ENCODE data around the gene TUBGCP3.
"Not testable (repeated sequence)": the region's sequence is repeated elsewhere in the genome, so short reads cannot be mapped to it uniquely, and the experiment has no call there.

Gene TUBGCP3

GRCh38 chr13:112576191-112576590 lies 11.8 kb downstream of the TUBGCP3 start:
- DNase-seq: no peak

GRCh38 chr13:112575675-112576074 lies 12.3 kb downstream of the TUBGCP3 start:
- DNase-seq: no peak

- no peak for DNase-seq
Measured at GRCh38 chr13:112574834-112575613, 12.9 kb downstream of the TUBGCP3 start.

DNA sequence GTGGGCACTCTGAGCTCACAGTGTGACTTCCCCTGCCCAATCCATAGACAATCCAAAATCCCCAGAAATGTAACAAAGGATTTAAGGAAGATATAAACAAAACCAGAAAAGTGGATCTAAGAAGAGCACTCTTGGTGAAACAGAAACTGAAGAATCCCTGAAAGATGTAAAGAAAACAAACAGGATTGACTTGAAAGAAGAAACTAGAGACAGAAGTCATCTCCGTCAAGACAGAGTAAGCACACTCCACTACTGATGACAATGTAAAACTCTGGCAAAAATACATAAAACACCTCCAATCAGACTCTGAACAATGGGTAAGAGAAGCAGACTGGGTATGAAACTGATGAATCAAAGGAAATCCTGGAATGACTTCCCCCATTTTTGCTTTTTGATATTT lies 13.5 kb downstream of the TUBGCP3 start:
- no peak for DNase-seq

DNA sequence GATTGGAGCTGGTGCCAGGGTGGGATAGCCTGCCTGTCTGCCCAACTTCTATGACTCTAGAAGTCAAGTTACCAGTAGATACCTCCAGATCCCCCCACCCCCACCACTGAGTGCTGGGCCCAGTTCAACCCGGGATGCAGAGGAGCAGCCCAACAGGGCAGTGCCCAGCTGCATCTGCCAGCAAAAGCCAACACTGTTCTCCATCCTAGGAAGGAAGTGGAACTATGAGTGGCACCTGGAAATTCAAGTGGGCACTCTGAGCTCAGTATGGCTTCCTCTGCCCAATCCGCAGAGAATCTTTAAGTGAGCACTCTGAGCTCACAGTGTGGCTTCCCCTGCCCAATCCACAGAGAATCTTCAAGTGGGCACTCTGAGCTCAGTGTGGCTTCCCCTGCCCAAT lies 14.2 kb downstream of the TUBGCP3 start:
- no peak for DNase-seq

DNA sequence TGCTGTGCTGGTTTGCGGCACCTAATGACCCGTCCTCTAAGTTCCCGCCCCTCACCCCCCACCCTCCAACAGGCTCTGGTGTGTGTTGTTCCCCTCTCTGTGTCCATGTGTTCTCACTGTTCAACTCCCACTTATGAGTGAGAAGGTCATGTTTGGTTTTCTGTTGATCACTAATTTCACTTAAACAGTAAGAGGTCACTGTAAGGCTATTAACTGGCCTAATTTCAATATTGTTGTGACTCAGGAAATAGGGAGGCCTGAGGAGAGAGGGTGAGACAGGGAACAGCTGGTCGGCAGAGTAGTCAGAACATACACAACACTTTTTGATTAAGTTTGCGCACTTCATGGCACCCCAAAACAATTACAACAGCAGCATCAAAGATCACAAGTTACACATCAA lies 15.6 kb downstream of the TUBGCP3 start:
- DNase-seq: no peak

DNA sequence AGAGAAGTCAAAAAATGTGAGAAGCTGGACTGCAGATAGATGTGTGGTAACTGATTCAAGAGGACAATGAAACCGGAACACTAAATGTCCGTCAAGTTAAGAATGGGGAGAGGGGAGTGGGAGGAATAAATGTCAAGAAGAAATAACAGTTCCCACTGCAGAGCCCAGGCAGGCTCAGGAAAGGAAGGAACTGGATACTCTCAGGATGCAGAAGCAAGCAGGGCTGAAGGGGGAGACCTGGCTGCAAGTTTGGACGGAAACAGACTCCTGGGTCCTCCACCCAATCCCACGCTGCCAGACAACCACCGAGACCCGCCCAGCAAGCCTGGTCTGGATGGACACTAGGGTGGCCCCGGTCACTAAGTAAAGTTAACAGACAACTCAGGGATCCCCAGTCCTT lies 18.1 kb downstream of the TUBGCP3 start:
- DNase-seq: no peak

GRCh38 chr13:112567161-112567862 lies 20.6 kb downstream of the TUBGCP3 start:
- no peak for DNase-seq

GRCh38 chr13:112562786-112563383 lies 25.1 kb downstream of the TUBGCP3 start:
- no peak for DNase-seq

DNA sequence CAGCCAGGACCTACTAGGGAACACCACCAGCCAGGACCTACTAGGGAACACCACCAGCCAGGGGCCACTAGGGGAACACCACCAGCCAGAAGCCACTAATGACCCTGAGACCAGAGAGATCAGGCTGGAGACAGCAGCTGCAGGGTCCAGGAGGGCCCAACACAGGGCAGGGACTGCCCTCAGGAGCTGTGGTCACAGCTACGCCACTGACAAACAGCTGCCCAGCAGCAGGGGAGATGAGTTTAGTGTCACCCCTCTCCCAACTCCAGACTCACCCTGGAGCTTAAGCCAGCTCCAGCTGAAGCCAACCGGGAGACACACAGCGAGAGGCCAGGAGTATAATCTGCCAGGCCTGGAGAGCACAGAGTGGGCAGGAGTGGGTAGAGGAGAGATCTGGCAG lies 25.7 kb downstream of the TUBGCP3 start:
- DNase-seq: no peak

- no peak for DNase-seq
Measured at GRCh38 chr13:112561478-112561877, 26.5 kb downstream of the TUBGCP3 start.

- no peak for DNase-seq
Measured at GRCh38 chr13:112558696-112559418, 29.1 kb downstream of the TUBGCP3 start.

DNA sequence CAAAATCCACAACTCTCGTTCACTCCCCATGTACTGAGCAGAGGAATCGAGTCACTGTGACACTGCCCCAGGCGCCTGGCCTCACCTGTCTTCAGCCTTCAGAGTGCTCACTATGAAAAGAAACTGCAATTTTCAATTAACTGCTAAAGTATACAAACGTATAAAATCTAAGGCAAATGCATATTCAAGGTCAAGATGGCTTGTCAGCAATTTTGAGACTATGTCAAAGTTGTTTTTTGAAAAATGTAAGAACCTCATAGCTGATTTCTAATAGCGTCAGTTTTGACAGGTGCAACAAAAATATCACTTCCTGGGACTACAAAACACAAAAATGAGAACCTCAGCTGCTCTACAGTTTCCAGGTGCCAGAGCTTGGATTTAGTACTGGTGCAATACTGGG lies 31.4 kb downstream of the TUBGCP3 start:
- no peak for DNase-seq

DNA sequence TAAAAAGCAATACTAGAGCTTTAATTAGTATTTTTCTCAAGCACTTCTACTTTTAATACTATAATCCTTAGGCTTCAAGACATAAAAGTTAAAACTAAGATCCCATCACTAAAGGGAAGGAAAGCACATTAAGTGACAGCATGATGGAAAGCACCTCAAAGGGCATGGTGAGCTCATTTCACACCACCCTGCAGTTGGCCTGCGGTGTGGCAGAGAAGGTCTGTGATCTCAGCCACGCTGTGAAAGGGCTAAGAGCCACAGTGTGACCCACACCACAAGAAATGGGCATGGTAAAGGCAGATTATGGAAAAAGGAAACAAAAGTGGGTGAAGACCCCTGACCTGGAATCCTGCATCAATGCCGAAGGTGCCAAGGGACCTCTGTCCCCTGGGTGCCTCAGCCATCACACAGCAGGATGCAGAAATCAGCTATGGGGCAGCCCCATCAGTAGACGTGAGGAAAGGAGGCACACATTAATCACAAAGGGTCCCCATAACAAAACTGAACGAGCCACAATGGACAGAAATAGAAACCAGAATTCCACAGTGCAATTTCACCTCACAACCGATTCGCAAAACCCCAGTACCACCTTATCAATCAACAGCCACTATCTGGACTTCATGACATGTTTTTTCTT lies 33.6 kb downstream of the TUBGCP3 start:
- DNase-seq: no peak

GRCh38 chr13:112548975-112549374 lies 39.0 kb downstream of the TUBGCP3 start:
- DNase-seq: not testable (repeated sequence)

DNA sequence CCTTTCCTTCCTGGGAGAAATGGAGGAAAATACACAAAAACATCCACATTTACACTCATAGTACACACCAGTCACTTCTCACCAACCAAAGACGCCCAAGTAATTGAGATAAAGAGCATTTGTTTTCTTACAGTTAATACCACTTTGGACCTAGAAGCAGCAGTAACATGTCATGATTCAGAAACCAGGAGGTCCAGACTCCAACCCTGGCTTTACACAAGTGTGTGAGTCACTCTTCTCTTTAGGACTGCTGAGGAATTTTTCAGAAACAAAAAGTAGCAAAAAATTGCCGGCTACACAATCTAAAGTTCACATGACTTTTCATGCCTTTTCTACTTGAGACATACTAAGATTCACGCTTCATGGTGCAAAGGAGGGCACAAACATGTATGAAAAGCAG lies 42.1 kb downstream of the TUBGCP3 start:
- DNase-seq: no peak

GRCh38 chr13:112532837-112533745 lies 54.9 kb downstream of the TUBGCP3 start:
- DNase-seq: no peak

DNA sequence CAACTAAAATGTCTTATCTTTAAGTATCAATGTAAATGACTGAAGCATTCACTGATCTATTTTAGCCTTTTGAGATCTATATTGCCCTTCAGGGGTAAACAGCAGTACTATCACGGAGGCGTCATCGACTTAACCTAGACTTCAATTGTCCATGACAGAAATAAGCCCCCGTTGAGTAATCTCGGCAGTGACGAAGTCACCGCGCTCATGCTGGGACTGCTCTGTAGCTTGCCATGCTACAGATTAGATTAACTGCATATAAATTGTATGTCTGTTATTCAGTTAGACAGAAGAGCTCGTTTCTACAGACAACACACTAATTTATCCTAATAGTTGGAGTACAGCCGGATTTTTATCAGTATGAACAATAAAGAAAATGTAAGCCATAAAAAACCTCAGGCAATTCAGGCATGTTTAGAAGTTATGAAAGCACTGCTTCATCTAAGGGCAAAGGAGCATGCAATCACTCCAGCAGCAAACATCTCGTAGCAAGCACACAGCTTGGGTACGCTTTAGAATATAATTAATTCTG lies 56.6 kb downstream of the TUBGCP3 start:
- no peak for DNase-seq

- DNase-seq: no peak
Measured at GRCh38 chr13:112530861-112531260, 57.1 kb downstream of the TUBGCP3 start.

GRCh38 chr13:112529216-112529615 lies 58.7 kb downstream of the TUBGCP3 start:
- DNase-seq: no peak

- DNase-seq: no peak
Measured at GRCh38 chr13:112526146-112526853, 61.7 kb downstream of the TUBGCP3 start.
